PC-9 (cell line): ENCODE measurements around the gene CTIF.

ENCODE experiments used
- EZH2 ChIP-seq: fragments of 200-600 bp; sonication (generic); IDR thresholded peaks from 2 replicates; pipeline ENCODE4 v1.8.0; 2017; ENCODE audit warnings: antibody characterized with exemption, low read depth
- TF ChIP-seq, protein P1 (sequence below): fragments of 200-600 bp; sonication (generic); conservative IDR thresholded peaks from 2 replicates; pipeline ENCODE4 v1.6.1; 2017; ENCODE audit warnings: mixed run types, antibody characterized with exemption, mild to moderate bottlenecking, moderate library complexity

DNA sequence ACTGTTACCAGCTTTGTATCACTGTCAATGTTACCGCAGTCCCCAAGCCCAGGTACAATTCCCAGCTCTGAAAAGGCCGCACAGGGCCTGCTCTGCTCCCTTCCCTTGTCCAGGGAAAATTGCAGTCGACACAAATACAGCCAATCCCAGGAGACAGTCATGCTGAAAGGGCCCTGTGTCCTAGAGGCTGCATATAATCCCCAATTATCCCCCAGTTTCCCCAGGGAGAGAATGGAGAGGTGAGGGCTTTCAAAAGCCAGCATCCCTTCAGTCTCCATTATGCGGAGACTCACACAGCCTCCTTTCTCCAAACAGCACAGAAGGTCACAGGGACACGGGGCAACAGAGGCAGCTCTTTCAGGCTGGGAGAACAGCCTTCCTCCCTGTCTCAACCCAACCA, 17.1 kb upstream of the CTIF start:
- TF ChIP-seq, protein P1, sequence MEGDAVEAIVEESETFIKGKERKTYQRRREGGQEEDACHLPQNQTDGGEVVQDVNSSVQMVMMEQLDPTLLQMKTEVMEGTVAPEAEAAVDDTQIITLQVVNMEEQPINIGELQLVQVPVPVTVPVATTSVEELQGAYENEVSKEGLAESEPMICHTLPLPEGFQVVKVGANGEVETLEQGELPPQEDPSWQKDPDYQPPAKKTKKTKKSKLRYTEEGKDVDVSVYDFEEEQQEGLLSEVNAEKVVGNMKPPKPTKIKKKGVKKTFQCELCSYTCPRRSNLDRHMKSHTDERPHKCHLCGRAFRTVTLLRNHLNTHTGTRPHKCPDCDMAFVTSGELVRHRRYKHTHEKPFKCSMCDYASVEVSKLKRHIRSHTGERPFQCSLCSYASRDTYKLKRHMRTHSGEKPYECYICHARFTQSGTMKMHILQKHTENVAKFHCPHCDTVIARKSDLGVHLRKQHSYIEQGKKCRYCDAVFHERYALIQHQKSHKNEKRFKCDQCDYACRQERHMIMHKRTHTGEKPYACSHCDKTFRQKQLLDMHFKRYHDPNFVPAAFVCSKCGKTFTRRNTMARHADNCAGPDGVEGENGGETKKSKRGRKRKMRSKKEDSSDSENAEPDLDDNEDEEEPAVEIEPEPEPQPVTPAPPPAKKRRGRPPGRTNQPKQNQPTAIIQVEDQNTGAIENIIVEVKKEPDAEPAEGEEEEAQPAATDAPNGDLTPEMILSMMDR, result no peak
- TF ChIP-seq EZH2, result no peak
